Left colon (tissue), 2 donors: ENCODE data around the gene GLG1. TPM values are rescaled to one million over a fixed set of nuclear protein-coding genes. Genes with fewer than 3 reads are reported as not detected.

ENCODE experiments used
- ATAC-seq: fragments of 200-7000 bp; cut with Tn5 transposase; one replicate; pipeline ENCODE4 v1.9.1; 2020; ENCODE audit warnings: mild to moderate bottlenecking, moderate library complexity
- DNase-seq, 2 donors: peaks; one replicate each; pipeline ENCODE4 v3.0.0-alpha.2; 2020
- intact Hi-C, 2 donors: fragments of 100-400 bp; cut with DNase I in 1 of 2; cut with micrococcal nuclease in 1 of 2; formaldehyde crosslinking; loops; one replicate each; pipeline versions ENCODE4 v1.11.2 to v1.14.0; 2022; cut with DNase I, micrococcal nuclease
- total RNA-seq, 2 donors: library from RNA; stranded (reverse); fragmentation: NEBNext Ultra II Directional; extraction: Animal tissue kit (Norgen Biotek cat#: 25700); gene quantifications; one replicate each; pipeline ENCODE4 v1.2.1, GENCODE V29; 2021
- donor health status: DM: no; HTN: no; CAD: no.
- donor health status: DM: yes; HTN: yes; CAD: no.

The GLG1 gene
- total RNA-seq, 2 donors from 2014 or later: 97.1 to 99.5 TPM

DNA sequence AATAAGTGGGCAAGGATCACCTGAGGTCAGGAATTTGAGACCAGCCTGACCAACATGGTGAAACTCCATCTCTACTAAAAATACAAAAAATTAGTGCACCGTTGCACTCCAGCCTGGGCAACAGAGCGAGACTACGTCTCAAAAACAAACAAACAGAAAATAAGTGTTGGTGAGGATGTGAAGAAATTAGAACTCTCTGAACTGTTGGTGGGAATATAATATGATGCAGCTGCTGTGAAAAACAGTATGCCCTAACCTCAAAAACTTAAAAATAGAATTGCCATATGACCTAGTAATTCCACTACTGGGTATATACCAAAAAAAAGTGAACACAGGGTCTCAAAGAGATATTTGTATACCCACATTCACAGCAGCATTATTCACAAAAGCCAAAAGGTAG, 26.1 kb downstream of the GLG1 start:
- no peak for ATAC-seq
- intact Hi-C loops: no loop called here

DNA sequence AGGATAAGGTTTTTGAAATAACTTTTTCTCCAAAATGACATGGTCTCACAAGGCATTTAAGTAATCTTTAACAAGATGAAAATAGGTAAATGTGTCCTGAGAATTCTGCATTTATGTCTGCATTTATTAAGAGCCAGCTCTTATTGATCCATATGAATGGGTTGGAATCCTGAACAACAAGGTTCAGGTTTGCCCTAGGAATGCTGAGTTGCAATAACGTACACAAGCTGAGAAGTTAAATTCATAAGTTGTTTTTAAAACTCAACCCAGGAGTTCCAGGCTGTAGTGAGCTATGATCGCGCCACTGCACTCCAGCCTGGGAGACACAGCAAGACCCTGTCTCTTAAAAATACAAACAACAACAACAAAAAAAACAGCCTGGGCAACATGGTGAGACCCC, 28.1 kb downstream of the GLG1 start:
- DNase-seq (no peak), ATAC-seq (no peak)
- intact Hi-C loops: no loop called here

More for the DNA sequence above, 26.1 kb downstream of the GLG1 start:
- no peak for DNase-seq

DNA sequence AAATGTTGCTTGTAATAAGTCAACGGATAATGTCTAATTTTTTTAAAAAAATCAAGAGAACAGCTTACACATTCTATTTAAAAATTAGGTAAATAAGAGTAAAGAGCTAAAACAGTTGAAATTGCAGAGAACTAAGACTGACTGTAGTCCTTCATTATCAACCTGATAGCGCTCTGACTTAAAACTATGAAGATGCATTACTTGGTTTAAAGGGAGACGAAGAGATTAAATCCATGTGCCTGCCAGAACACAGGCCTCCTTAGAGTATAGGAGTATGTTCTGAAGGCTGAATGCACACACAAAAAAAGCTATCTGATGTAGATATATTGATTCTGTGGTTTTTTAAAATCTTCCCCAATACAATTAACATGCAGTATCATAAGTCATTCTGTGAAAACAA, 28.5 kb downstream of the GLG1 start:
- DNase-seq (no peak), ATAC-seq (no peak)
- intact Hi-C loops: no loop called here

DNA sequence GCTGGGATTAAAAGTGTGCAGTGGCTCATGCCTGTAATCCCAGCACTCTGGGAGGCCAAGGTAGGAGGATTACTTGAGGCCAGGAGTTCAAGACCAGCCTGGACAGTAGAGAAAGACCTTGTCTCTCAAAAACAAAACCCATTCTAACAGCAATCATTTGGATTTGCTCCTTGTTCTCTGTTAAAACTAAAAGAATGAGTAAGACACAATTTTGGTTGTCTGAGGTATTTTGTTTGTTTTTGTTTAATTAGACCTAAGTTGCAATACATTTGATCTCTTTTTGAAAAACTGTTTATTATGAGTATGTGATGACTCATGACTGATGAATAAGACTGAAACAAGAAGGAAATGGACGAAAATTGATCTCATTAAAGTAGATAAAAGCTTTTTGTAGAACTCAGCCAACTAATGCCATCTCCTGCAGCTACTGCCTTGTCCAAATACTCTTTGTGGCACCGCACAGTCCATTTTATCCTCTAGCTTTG, 29.0 kb downstream of the GLG1 start:
- intact Hi-C loops: no loop called here
- no peak for DNase-seq
- ATAC-seq: no peak

DNA sequence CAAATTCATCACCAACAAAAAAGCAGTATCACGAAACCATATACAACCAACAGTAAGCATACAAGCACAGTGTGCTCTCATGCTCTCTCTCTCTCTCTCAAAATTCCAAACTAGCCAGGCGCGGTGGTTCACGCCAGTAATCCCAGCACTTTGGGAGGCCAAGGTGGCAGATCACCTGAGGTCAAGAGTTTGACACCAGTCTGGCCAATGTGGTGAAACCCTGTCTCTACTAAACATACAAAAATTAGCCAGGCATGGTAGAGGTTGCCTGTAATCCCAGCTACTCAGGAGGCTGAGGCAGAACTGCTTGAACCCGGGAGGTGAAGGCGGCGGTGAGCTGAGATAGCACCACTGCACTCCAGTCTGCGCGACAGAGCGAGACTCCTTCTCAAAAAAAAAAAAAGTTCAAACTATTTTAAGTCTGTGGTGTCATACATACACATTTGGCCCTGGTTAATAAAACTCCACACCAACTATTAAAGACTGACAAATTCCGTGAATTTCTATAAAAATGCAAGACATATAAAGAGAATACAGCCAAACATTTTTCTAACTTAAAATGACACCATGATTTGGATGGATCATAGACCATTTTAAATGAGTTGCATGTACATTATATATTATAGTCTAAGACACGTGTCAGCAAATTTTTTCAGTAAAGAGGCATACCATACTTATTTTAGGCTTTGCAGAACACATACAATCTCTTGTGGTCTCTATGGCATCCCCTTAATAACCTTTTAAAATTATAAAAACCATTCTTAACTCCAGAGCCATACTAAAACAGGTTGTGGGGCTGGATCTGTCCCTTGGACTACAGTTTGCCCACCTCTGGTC, 30.9 kb downstream of the GLG1 start:
- intact Hi-C loops: no loop called here
- DNase-seq (no peak), ATAC-seq (no peak)

DNA sequence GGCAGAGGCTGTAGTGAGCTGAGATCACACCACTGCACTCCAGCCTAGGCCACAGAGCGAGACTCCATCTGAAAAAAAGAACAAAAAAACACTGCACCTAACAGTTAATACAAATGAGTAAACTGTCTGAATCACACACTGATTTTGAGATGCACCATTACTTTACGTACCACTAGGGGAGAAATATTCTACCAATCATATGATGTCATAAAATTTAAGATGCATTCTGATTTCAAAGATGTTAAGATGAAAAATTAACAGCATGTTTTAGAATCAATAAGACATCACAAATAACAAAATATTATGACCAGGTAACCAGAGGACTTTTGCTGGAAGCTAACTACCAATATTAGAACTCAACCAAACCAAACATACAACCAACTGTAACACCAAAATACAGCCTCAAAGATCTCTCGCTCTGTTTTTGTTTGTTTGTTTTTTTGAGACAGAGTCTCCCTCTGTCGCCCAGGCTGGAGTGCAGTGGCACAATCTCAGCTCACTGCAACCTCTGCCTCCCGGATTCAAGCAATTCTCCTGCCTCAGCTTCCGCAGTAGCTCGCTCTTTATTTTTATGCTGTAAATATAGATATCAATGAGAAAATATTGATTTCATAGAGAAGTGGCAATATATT, 31.6 kb downstream of the GLG1 start:
- intact Hi-C loops: no loop called here
- no peak for DNase-seq
- ATAC-seq: no peak

DNA sequence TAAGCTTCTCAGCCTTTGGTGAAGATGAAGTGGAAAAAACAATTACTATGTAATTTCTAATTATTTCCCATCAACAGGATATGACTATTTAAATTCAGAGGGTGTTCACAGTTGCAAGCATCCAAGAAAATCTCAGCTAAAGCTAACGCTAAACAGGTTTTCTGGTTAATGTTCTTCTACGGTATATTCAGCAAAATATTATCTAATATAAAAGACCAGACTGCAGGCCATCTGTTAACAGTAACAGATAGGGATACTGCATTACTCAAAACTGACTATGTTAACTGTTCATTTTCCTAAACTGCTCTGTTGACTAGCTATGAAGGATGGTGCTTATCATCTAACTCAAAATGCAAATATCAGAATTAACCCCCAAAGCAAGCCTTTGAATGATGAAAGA, 32.8 kb downstream of the GLG1 start:
- no peak for DNase-seq
- no peak for ATAC-seq
- intact Hi-C loops: no loop called here

DNA sequence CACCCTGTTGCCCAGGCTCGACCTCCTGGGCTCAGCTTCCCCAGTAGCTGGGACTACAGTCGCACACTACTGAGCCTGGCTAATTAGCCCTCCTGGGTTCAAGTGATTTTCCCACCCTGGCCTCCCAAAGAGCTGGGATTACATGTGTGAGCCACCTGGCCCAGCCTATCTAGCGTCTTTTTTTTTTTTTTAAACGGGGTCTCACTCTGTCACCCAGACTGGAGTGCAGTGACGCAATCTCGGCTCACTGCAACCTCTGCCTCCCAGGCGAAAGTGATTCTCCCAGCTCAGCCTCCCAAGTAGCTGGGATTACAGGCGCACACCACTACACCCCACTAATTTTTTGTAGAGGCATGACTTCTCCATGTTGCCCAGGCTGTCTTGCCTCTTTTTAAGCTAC, 33.3 kb downstream of the GLG1 start:
- intact Hi-C loops: no loop called here
- no peak for DNase-seq
- no peak for ATAC-seq

DNA sequence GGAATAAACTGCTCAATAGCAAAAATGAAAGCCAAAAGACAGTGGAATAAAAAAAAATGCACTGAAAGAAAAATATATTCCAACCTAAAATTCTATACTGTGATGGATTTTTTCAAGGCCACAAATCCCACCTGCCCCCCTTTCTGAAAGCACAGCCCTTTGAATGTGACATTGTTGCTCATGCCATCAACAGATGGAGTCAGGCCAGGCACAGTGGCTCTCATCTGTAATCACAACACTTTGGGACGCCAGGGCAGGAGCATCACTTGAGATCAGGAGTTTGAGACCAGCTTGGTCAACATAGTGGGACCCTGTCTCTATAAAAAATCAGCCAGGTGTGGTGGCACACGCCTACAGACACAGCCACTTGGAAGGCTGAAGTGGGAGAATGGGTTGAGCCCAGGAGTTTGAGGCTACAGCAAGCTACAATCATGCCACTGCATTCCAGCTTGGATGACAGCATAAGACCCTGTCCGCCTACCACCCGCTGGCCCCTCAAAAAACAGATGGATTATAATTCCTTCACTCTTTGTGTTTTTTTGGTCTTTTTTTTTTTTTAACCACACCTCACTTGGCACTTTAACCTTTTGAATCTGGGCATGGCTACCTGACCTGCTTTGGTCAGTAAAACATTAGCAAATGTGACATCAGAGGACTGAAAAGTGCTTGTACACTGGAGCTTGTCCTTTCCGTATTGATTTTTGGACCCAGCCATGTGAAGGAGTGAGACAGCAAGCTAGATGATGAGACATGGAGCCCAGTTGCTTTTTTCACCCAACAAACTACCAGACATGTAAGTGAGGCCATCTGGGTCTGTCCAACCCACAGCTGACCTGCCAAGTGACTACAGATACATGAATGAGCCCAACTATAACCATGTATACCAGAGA, 36.3 kb downstream of the GLG1 start:
- no peak for DNase-seq
- ATAC-seq: peak; percentile 83
- intact Hi-C loops: no loop called here

DNA sequence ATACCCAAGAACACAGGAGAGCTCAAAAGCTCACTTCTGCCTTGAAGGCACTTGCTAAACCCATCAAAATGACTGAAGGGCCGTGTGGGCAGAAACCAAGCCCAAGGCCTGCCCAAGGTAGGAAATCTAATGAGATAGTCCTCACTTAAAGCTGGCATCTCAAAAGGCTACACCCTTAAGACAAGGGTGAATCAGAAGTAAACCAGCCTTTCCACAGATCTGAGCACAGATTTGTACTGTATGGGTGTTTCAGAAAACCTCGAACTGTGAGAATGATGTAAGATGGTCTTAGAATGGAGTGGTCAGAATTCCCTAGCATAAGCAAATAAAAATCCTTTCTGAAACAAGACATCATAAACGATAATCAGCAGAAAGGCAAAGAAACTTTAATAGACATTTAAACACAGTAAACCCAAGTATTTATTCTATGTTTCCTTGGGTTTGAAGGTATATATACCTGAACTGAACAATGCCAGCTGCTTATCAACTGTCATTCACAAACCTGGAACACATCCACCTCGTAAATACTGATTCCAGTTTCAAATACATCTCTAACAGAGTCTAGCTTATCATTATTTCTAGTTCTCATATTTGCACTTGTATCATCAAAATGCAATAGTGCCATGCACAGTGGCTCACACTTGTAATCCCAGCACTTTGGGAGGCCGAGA, 37.8 kb downstream of the GLG1 start:
- ATAC-seq: peak; percentile 72
- intact Hi-C loops: no loop called here
- DNase-seq: no peak

DNA sequence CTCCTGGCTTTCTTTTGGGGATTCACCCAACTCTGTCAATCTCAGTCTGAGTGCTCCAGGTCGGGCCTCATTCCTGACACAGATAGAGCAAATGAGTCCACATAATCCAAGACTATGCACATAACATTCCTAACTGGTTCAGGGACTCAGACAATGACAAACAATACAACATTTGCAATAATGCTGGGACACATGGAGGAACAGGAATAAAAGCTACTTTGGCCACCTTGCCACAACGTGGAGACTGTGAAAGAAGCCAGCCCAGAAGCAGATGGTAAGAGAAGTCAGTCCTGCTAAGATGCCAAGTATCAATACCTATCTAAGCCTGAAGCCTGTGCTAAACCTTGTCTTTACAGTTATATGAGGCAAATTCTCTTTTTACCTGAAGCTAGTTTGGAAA, 39.0 kb downstream of the GLG1 start:
- no peak for DNase-seq
- intact Hi-C loops: no loop called here
- ATAC-seq: no peak

DNA sequence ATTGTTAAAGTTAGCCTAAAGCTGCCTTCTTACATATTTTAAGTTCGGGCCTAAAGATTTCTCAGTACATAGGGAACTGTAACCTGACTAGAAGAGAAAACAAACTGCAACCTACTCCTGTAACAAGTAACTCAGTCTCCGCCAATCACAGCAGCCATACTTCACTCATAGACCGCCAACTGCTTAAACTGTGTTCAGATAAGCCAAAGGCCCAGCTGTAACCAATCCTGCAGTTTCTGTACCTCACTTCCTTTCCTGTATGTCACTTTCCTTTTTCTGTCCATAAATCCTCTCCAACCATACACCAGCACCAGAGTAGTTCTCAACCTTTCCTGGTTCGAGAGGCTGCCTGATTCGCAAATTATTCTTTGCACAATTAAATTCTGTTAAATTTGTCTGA, 41.5 kb downstream of the GLG1 start:
- no peak for DNase-seq
- ATAC-seq: no peak
- intact Hi-C loops: no loop called here

DNA sequence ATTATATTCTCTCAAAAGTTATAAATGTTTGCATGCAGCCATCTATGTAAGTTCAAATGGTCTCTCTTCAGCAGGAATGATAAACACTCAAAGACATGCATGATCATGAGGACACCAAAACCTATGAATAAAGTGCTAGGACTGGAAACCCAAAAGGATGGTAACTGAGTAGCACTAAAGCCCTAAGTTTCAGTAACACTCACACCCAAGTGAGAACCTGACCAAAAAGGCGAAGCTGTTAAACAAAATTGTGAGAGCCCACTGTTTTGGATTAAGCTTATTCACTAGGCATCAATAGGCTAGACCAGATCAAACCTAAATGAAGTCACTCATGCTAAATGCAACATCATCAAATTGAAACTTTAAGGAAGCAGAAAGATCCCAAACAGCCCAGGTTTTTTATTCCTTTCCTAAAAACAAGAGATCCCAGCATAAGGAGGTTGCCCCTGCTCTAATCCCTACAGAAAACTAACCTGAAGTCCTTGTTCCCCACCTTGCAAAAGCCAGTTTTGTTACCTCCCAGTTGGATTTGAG, 42.4 kb downstream of the GLG1 start:
- intact Hi-C loops: no loop called here
- ATAC-seq (no peak), DNase-seq (no peak)

DNA sequence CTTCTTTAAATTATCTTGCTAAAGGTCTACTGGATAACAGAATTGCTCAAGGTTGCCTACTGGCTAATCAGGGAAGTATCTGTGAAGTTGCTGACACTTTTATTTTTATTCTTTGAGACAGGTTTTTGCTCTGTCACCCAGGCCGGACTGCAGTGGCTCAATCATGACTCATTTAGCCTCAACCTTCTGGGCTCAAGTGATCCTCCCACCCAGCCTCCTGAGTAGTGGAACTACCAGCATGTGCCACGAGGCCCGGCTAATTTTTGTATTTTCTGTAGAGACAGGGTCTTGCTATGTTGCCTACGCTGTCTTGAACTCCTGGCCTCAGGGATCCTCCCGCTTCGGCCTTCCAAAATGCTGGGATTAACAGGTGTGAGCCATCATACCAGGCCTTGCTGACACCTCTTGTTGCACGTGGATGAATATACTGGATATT, 43.1 kb downstream of the GLG1 start:
- no peak for DNase-seq
- ATAC-seq: no peak
- intact Hi-C loops: no loop called here

DNA sequence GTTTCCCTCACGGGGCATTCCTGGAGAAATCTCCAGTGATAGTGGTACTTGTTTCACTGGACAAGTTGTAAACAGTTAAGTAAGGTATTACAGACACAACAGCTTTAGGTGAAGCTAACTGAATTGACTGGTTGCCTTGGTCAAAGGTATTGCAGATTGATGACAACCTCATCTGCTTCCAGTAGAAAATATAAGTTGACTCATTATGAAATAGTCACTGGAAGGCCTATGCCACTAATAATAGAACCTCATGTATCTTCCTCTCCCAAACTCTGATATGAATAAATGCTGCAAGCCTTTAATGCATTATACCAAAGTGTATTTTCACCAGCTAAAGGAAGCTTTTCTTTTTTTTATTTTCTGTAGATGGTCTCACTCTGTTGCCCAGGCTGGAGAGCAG, 44.8 kb downstream of the GLG1 start:
- no peak for DNase-seq
- intact Hi-C loops: no loop called here
- no peak for ATAC-seq

DNA sequence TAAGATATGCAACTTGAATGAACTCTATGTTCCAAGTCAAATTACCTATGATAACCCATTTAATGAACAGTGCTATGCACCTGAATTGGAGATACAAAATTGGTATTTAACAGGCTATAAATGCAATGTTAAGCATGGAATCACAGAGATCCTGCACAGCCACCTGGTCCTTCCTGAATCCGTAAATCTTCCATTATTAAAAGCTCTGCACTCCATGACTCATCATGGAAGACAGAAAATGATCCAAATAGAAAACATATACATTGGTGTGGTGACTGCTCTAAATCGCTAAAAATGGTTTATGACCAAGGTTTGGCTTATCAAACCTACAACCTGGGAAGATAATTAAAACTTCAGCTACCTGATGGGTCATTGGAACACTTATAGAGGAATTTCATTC, 45.3 kb downstream of the GLG1 start:
- ATAC-seq (no peak), DNase-seq (no peak)
- intact Hi-C loops: no loop called here

DNA sequence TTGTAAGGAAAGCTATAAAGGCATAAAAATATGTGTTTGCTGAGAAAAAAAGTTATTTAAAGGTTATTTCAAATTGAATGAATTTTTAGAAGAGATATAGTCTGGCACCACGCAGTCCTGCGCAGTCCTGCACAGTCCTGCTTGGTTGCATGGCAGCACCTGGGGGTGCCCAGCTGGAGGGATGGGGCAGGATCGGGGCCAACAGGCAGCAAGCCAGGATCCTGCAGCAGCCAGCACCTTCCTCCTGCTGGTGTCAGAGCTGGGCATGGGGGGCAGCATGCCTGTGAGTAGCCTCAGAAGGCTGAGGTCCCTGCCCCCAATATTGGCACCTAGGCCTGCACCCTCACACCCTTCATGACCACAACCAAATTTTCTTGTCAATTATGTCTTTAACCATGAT, 46.0 kb downstream of the GLG1 start:
- ATAC-seq (no peak), DNase-seq (no peak)
- intact Hi-C loops: no loop called here

DNA sequence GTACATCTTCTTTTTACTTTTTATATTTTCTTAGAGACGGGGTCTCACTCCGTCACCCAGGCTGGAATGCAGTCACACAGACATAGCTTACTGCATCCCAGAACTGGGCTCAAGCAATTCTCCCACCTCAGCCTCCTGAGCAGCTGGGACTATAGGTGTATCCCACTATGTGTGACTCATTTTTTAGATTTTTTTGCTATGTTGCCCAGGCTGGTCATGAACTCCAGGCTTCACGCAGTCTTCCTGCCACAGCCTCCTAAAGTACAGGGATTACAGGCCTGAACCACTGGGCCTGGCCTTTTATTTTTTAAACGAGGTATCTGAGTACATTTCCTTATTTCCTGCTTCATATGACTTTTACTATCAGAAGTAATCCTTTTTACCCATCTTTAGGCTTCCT, 48.0 kb downstream of the GLG1 start:
- no peak for DNase-seq
- ATAC-seq: peak; percentile 22
- intact Hi-C loops: no loop called here

DNA sequence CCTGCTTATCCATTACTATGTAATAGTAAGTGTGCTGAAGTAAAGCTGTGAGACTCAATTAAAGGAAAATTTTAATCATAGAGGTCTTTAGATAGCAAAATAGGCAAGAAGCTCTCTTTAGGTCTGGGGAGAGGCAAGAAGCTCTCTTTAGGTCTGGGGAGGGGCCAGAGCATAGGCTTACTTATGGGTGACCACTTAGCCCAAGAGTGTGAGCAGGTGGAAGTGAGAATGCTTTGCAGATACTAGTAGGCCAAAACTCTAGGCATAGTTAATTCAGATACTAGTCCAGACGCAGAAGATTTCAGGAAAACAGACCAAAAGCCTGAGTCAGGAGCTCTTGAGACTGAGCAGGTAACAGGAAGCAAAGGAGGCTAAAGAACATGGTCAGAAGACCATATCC, 49.6 kb downstream of the GLG1 start:
- DNase-seq (no peak), ATAC-seq (peak; percentile 39)
- intact Hi-C loops: no loop called here
